HepG2 (cell line): Measurements from ENCODE around the gene FAF2.

Experiments
- EZH2 ChIP-seq: conservative IDR thresholded peaks from 2 replicates; pipeline ENCODE4 v1.6.1; 2012; ENCODE audit warnings: mild to moderate bottlenecking, low read depth, low read length, moderate library complexity
- ZFP90 ChIP-seq: sonication (generic); formaldehyde crosslinking; IDR thresholded peaks from 2 replicates; pipeline ENCODE4 v1.8.0; 2022; ENCODE audit warnings: missing genetic modification reagents, mild to moderate bottlenecking, inconsistent platforms, borderline replicate concordance
- ZMYM2 ChIP-seq: sonication (generic); formaldehyde crosslinking; IDR thresholded peaks from 2 replicates; pipeline ENCODE4 v1.8.0; 2022; ENCODE audit warnings: mild to moderate bottlenecking, missing genetic modification reagents
- ZNF788 ChIP-seq: sonication (generic); formaldehyde crosslinking; IDR thresholded peaks from 2 replicates; pipeline ENCODE4 v1.5.0; 2020; ENCODE audit warnings: mild to moderate bottlenecking, missing genetic modification reagents, borderline replicate concordance
- ZSCAN12 ChIP-seq: sonication (generic); formaldehyde crosslinking; IDR thresholded peaks from 2 replicates; pipeline ENCODE4 v1.9.0; 2021; ENCODE audit warnings: mild to moderate bottlenecking, missing genetic modification reagents
- TF ChIP-seq, protein P1 (sequence below): sonication (generic); formaldehyde crosslinking; IDR thresholded peaks from 2 replicates; pipeline ENCODE4 v1.9.0; 2021; ENCODE audit warnings: missing genetic modification reagents, borderline replicate concordance
- TF ChIP-seq, protein P2 (sequence below): sonication (generic); formaldehyde crosslinking; IDR thresholded peaks from 2 replicates; pipeline ENCODE4 v1.4.0; 2020; ENCODE audit warnings: missing genetic modification reagents, mild to moderate bottlenecking, borderline replicate concordance
- TF ChIP-seq, protein P3 (sequence below): sonication (generic); formaldehyde crosslinking; IDR thresholded peaks from 2 replicates; pipeline ENCODE4 v1.8.0; 2022; ENCODE audit warnings: mild to moderate bottlenecking, missing genetic modification reagents

DNA sequence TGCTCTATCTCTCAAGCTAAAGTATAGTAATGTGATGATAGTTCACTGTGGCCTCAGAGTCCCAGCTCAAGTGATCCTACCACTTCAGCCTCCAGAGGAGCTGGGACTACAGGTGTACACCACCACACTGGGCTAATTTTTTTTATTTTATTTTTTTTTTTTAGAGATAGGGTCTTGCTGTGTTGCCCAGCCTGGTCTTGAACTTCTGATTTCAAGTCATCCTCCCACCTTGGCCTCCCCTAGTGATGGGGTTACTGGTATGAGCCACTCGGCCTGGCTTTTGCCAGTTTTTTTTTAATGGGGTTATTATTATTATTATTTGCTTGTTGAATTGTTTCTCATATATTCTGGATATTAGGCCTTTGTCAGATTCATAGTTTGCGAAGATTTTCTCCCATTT is 13.2 kb downstream of the FAF2 start:
- TF ChIP-seq EZH2 (no peak), ZNF788 (CRISPR knock-in tag) (no peak), ZFP90 (CRISPR knock-in tag) (no peak), ZSCAN12 (CRISPR knock-in tag) (no peak), ZMYM2 (CRISPR knock-in tag) (no peak)
- TF ChIP-seq, protein P1, sequence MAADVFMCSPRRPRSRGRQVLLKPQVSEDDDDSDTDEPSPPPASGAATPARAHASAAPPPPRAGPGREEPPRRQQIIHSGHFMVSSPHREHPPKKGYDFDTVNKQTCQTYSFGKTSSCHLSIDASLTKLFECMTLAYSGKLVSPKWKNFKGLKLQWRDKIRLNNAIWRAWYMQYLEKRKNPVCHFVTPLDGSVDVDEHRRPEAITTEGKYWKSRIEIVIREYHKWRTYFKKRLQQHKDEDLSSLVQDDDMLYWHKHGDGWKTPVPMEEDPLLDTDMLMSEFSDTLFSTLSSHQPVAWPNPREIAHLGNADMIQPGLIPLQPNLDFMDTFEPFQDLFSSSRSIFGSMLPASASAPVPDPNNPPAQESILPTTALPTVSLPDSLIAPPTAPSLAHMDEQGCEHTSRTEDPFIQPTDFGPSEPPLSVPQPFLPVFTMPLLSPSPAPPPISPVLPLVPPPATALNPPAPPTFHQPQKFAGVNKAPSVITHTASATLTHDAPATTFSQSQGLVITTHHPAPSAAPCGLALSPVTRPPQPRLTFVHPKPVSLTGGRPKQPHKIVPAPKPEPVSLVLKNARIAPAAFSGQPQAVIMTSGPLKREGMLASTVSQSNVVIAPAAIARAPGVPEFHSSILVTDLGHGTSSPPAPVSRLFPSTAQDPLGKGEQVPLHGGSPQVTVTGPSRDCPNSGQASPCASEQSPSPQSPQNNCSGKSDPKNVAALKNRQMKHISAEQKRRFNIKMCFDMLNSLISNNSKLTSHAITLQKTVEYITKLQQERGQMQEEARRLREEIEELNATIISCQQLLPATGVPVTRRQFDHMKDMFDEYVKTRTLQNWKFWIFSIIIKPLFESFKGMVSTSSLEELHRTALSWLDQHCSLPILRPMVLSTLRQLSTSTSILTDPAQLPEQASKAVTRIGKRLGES: no peak
- TF ChIP-seq, protein P2, sequence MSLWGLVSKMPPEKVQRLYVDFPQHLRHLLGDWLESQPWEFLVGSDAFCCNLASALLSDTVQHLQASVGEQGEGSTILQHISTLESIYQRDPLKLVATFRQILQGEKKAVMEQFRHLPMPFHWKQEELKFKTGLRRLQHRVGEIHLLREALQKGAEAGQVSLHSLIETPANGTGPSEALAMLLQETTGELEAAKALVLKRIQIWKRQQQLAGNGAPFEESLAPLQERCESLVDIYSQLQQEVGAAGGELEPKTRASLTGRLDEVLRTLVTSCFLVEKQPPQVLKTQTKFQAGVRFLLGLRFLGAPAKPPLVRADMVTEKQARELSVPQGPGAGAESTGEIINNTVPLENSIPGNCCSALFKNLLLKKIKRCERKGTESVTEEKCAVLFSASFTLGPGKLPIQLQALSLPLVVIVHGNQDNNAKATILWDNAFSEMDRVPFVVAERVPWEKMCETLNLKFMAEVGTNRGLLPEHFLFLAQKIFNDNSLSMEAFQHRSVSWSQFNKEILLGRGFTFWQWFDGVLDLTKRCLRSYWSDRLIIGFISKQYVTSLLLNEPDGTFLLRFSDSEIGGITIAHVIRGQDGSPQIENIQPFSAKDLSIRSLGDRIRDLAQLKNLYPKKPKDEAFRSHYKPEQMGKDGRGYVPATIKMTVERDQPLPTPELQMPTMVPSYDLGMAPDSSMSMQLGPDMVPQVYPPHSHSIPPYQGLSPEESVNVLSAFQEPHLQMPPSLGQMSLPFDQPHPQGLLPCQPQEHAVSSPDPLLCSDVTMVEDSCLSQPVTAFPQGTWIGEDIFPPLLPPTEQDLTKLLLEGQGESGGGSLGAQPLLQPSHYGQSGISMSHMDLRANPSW (CRISPR knock-in tag): no peak
- TF ChIP-seq, protein P3, sequence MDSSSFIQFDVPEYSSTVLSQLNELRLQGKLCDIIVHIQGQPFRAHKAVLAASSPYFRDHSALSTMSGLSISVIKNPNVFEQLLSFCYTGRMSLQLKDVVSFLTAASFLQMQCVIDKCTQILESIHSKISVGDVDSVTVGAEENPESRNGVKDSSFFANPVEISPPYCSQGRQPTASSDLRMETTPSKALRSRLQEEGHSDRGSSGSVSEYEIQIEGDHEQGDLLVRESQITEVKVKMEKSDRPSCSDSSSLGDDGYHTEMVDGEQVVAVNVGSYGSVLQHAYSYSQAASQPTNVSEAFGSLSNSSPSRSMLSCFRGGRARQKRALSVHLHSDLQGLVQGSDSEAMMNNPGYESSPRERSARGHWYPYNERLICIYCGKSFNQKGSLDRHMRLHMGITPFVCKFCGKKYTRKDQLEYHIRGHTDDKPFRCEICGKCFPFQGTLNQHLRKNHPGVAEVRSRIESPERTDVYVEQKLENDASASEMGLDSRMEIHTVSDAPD (CRISPR knock-in tag): no peak
